GM12801 (cell line): ENCODE results near the gene RPS19BP1.

Experiments
- CTCF ChIP-seq: IDR thresholded peaks from one replicate; pipeline ENCODE4 v1.5.1; 2011; ENCODE audit warnings: control low read depth; ENCODE audit not compliant: insufficient read length; ENCODE audit errors: extremely low read depth

The RPS19BP1 gene

DNA sequence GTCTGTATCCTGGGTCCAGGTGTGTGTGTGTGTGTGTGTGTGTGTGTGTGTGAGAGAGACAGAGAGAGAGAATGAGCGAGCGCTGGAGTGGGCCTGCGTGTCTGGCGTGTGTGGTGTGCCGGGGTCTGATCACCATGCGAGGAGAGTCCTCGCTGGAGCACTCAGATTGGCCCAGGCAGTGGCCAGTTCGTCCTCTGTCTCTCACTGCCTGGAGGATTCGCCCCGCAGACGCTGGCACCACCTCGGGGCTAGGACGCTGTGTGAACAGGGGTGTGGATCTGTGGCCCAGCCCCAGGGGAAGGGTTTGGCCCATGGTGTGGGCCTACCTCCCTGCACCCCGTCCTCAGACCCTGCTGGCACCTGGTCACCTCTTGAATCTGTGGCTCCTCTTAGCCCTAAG, 26.4 kb upstream of the RPS19BP1 start:
- TF ChIP-seq CTCF = no peak

DNA sequence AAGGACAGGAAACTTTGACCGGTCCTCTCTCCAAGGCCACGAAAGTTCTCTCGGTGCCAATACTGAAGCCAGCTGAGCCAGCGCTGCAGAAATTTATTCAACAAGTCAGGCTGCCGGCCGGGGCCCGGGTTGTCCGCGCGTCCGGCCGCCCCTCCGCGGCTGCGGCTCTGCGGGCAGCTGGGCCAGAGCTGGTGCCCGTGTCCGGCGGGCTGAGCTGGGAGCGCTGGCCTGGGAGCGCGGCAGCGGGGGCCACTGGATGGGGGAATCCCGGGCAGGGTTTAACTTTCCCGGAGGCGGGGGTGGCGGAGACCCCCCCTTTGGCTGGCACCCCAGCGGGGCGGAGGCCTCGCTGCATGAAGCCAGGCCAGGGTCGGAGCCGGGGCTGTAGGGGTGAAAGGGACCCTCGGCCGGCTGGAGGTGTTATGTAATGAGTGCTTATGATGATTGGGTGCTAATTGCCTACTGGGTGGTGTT, 25.7 kb upstream of the RPS19BP1 start:
- no peak for TF ChIP-seq CTCF

DNA sequence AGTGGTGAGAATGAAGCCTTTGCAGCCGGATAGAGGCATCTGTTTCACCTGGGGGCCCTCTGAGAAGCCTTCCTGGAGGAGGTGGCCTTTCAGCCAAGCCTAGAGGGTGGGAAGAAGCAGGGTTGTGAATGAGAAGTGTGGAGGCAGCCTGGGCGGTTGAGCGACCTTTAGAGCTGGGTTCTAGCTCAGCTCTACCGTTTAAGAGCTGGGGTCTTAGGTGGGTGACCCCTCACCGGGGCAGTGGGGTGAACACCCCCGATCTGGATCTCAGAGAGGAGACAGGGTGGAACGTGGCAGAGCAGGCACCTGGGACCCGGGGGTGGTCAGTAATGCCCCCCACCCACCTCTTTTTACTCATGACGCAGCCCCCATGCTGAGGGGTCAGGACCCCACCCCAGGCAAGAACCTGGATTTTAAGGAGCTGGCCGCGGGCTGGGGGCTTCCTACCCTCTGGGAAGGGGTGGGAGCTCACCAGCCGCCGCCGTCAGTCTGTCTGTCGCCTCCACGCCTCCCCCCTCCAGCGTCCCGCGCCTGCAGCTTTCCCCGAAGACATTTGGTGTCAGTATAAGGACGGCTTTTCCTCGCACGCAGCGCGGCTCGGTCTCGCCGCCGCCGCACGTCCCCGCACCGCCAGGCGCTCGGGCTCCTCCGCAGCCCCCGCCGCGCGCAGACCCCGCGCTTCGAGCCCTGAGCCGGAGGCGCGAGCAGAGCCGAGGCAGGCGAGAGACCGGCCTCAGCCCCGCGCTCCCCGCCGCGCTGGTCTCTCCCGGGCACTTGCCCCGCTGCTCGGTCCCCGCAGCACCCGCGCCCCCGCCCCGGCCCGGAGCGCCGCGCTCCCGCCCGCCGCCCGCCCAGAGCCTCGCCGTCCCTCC, 24.7 kb upstream of the RPS19BP1 start:
- no peak for TF ChIP-seq CTCF

- no peak for TF ChIP-seq CTCF
Measured at GRCh38 chr22:39554151-39554550, 21.6 kb upstream of the RPS19BP1 start.

- TF ChIP-seq CTCF = no peak
Measured at GRCh38 chr22:39553429-39553828, 20.9 kb upstream of the RPS19BP1 start.

GRCh38 chr22:39547587-39547947, 15.0 kb upstream of the RPS19BP1 start:
- no peak for TF ChIP-seq CTCF

DNA sequence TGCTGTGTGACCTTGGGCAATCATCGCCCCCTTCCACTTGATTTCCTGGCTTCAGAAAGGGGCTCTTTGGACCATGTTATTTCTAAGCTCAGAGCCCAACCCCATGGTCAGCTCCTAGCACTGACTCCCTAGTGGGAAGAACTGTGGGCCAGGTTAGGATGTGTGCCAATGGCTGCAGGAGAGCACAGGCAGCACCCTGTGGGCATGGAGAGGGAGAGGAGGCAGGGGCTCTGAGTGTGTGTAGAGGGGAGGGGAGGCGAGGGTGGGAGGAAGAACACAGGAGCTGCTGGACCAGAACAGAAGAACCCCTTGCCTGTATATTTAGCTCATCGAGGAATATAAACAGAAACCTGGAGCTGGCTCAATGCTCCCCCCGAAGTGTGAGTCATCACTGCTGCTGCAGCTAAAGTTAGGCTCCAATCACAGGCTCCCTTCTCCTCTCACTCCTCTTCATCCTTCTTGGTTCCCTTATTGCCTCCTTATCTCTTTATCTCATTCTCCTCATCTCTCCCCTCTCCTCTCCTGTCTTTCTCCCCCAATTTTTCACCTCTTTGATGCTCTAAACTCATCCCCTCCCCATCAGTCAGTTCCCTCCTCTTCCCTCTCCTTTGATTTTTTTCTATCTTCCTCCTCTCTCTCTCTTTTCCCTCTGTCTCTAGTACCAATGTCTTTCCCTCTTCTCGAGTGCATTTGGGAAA, 14.5 kb upstream of the RPS19BP1 start:
- TF ChIP-seq CTCF = no peak
